Heart left ventricle (tissue), 13 donors: Measurements from ENCODE around the gene ZNF71.

ENCODE experiments used
- CTCF ChIP-seq, 12 donors: fragments of 200-600 bp; sonication (generic) in 4 of 12; IDR thresholded peaks; one replicate each; pipeline versions ENCODE4 v1.5.0 to v1.8.0; 2018 to 2022; ENCODE audit warnings: antibody characterized with exemption in 12 of 12, mild to moderate bottlenecking in 5 of 12
- POLR2A ChIP-seq, 2 donors: fragments of 450-650 bp; IDR thresholded peaks; one replicate each; pipeline ENCODE4 v1.6.1; 2017; ENCODE audit warnings: antibody characterized with exemption in 2 of 2, mild to moderate bottlenecking in 2 of 2, moderate library complexity in 2 of 2
- donor health status: ischemic (EF 13 %, LVEDD 7.1; RV severe dilation, severe dysfunction).
- donor health status: DM: no; HTN: yes; CAD: no.
- donor health status: DM: no; HTN: no; CAD: no.
- donor health status: ischemic (EF 25% LVEDD 6.9; RV normal size, moderate dysfunction).
- donor health status: ischemic (EF 25% LVEDD 5.7; RV mildly dilated, moderate dysfunction).
- donor health status: ischemic (EF 35%, LVEDD 5.7; RV mildly dilated, moderate dysfunction).
- donor health status: nonischemic (EF 11% LVEDD 7.7; RV severe dilation, severe dysfunction).
- donor health status: DM: yes; HTN: yes; CAD: no.
- donor health status: PGD.
- donor health status: ischemic (EF 29% LVEDD 5.4; RV normal size, mild dysfunction).
- donor health status: nonischemic (EF 23%, LVEDD 6.1; RV moderate dilation, normal function).

DNA sequence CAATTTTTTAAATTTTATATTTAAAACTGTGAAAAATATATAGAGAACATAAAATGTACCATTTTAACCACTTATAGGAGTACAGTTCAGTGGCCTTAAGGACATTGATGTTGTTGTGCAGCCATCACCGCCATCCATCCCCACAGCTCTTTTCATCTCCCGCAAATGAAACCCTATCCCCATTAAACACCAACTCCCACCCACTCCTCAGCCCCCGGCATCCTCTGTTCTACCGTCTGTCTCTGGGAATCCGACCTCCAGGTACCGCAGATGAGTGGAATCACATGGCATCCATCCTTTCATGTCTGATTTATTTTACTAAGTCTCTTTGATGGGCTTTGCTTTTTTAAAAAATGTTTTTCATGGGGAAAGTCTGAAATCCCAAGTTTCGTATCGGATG, 24.0 kb downstream of the ZNF71 start:
- TF ChIP-seq POLR2A (IDR thresholded peaks at IDR 0.05), result no peak
- TF ChIP-seq CTCF (IDR thresholded peaks at IDR 0.05), result no peak
